Measurements from ENCODE around the gene NTPCR. TPM values are rescaled to one million over a fixed set of nuclear protein-coding genes. Genes with fewer than 3 reads are reported as not detected.

Gene NTPCR
- total RNA-seq, 1 experiment from 2014 or later: 46.8 TPM

DNA sequence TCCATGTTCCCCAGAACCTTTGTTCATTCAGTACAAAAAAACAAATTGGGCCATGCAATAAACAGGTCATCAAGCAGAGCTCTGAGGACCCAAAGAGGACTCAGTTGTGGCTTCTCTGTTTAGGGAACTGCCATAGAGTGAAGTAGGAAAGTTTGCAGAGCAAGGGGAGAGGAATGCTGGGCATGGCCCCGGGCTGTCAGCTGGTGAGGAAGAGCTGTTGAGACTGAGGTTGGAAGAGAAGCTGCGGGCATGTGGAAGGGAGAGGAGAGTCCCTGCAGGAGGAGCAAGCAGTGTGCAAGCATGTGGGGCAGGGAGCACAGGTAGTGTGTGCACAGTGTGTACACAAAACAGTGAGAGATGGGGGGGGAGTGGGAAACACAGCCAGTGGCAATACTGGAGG, 71.8 kb downstream of the NTPCR start:
- ChIA-PET CTCF (no interaction called here), POLR2A (no interaction called here)
- in situ Hi-C loops (cut with HindIII; ENCODE audit: low pct_unique_long_range_greater_than_20kb, low sequenced_read_pairs): no loop called here
- no peaks in the 10 kb centered on the region for H3K27me3 ChIP-seq (ENCODE audit: control insufficient read depth, insufficient read depth, low read length)
- ATAC-seq (no peak), DNase-seq (ENCODE audit: low read depth, low spot score) (no peak)
- intact Hi-C loops (cut with micrococcal nuclease; ENCODE audit: unreplicated experiment): loop anchor here (10.0 kb wide), 1 partner anchor 387 kb away; the partner anchor contains the start of gene SIPA1L2
- TF ChIP-seq SIN3A (IDR thresholded peaks at IDR 0.05; ENCODE audit: borderline replicate concordance, insufficient read depth, low read depth, low read length) (no peak), CTCF (IDR thresholded peaks at IDR 0.05) (no peak), POLR2AphosphoS5 (IDR thresholded peaks at IDR 0.05; ENCODE audit: low read depth, low read length) (no peak), TCF7L2 (IDR thresholded peaks at IDR 0.05; ENCODE audit: low read depth, low read length) (no peak)
- TF ChIP-seq, protein P1, sequence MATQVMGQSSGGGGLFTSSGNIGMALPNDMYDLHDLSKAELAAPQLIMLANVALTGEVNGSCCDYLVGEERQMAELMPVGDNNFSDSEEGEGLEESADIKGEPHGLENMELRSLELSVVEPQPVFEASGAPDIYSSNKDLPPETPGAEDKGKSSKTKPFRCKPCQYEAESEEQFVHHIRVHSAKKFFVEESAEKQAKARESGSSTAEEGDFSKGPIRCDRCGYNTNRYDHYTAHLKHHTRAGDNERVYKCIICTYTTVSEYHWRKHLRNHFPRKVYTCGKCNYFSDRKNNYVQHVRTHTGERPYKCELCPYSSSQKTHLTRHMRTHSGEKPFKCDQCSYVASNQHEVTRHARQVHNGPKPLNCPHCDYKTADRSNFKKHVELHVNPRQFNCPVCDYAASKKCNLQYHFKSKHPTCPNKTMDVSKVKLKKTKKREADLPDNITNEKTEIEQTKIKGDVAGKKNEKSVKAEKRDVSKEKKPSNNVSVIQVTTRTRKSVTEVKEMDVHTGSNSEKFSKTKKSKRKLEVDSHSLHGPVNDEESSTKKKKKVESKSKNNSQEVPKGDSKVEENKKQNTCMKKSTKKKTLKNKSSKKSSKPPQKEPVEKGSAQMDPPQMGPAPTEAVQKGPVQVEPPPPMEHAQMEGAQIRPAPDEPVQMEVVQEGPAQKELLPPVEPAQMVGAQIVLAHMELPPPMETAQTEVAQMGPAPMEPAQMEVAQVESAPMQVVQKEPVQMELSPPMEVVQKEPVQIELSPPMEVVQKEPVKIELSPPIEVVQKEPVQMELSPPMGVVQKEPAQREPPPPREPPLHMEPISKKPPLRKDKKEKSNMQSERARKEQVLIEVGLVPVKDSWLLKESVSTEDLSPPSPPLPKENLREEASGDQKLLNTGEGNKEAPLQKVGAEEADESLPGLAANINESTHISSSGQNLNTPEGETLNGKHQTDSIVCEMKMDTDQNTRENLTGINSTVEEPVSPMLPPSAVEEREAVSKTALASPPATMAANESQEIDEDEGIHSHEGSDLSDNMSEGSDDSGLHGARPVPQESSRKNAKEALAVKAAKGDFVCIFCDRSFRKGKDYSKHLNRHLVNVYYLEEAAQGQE (IDR thresholded peaks at IDR 0.05; ENCODE audit: insufficient read depth in 1 of 2, low read depth in 2 of 2, low read length in 1 of 2): no peak
- H3K27ac ChIP-seq (ENCODE audit: low read length): no peak overlapping the region
- no peaks in the 10 kb centered on the region for H3K9me3 ChIP-seq (ENCODE audit: control insufficient read depth, insufficient read depth, low read depth, low read length)
- H3K4me1 ChIP-seq (ENCODE audit: control insufficient read depth, insufficient read depth, low read length): no peaks in the 10 kb centered on the region
- BruUV-seq (replicated peaks): no TSS peak
- H3K36me3 ChIP-seq (ENCODE audit: control insufficient read depth, insufficient read depth, low read length): no peaks in the 10 kb centered on the region
- no peak overlapping the region for H3K4me3 ChIP-seq (ENCODE audit: low read depth in 2 of 2, low read length in 2 of 2)

- intact Hi-C loops (cut with micrococcal nuclease; ENCODE audit: unreplicated experiment) (loop anchor here (10.0 kb wide), 1 partner anchor 389 kb away; the partner anchor contains the start of gene SIPA1L2), in situ Hi-C loops (cut with HindIII; ENCODE audit: low pct_unique_long_range_greater_than_20kb, low sequenced_read_pairs) (no loop called here)
- H3K36me3 ChIP-seq (ENCODE audit: control insufficient read depth, insufficient read depth, low read length): no peaks in the 10 kb centered on the region
- H3K9me3 ChIP-seq (ENCODE audit: control insufficient read depth, insufficient read depth, low read depth, low read length): no peaks in the 10 kb centered on the region
- ATAC-seq: no peak
- CTCF ChIA-PET: no interaction called here
- no peaks in the 10 kb centered on the region for H3K4me1 ChIP-seq (ENCODE audit: control insufficient read depth, insufficient read depth, low read length)
- no peak overlapping the region for H3K27ac ChIP-seq (ENCODE audit: low read length)
- no peak overlapping the region for H3K4me3 ChIP-seq (ENCODE audit: low read depth in 2 of 2, low read length in 2 of 2)
- TF ChIP-seq TCF7L2 (IDR thresholded peaks at IDR 0.05; ENCODE audit: low read depth, low read length) (no peak), POLR2AphosphoS5 (IDR thresholded peaks at IDR 0.05; ENCODE audit: low read depth, low read length) (no peak), SIN3A (IDR thresholded peaks at IDR 0.05; ENCODE audit: borderline replicate concordance, insufficient read depth, low read depth, low read length) (no peak), CTCF (IDR thresholded peaks at IDR 0.05) (no peak)
- TF ChIP-seq, protein P1 (IDR thresholded peaks at IDR 0.05; ENCODE audit: insufficient read depth in 1 of 2, low read depth in 2 of 2, low read length in 1 of 2): no peak
- DNase-seq (ENCODE audit: low read depth, low spot score): no peak
- H3K27me3 ChIP-seq (ENCODE audit: control insufficient read depth, insufficient read depth, low read length): peaks cover 3% of the 10 kb centered on the region; the same call in 1 of the 2 replicates
- POLR2A ChIA-PET: no interaction called here
- BruUV-seq (replicated peaks): no TSS peak
Measured at GRCh38 chr1:233024199-233024598, 73.8 kb downstream of the NTPCR start.

All from Panc1 (cell line).